WTC11 (cell line): ENCODE results near the gene NFAT5. TPM values are rescaled to one million over a fixed set of nuclear protein-coding genes. Genes with fewer than 3 reads are reported as not detected.

Experiments
- ATAC-seq: fragments of 200-7000 bp; cut with Tn5 transposase; 2 replicates; pipeline ENCODE4 v1.10.0; 2021; ENCODE audit warnings: mild to moderate bottlenecking, moderate library complexity
- CTCF ChIA-PET: fragments of 300-600 bp; sonication (Branson Sonifier 250); formaldehyde crosslinking; loops from one replicate; lab custom pipeline; 2021; ENCODE audit warnings: antibody characterized with exemption; lab: Charles Lee
- POLR2A ChIA-PET: fragments of 350-600 bp; sonication (Branson Sonifier 250); formaldehyde crosslinking; loops from one replicate; lab custom pipeline; 2021; ENCODE audit warnings: antibody characterized with exemption; lab: Charles Lee
- DNase-seq: peaks from one replicate; pipeline ENCODE4 v3.0.0; 2021; ENCODE audit warnings: low spot score
- H3K27ac Mint-ChIP-seq: 2 replicates; pipeline ENCODE4 v1.8.0; 2021; ENCODE audit warnings: mixed read lengths
- H3K27me3 Mint-ChIP-seq: 2 replicates; pipeline ENCODE4 v1.8.0; 2021; ENCODE audit warnings: low read depth, mild to moderate bottlenecking, moderate library complexity, mixed read lengths
- H3K36me3 Mint-ChIP-seq: 2 replicates; pipeline ENCODE4 v1.8.0; 2021; ENCODE audit warnings: mixed read lengths
- H3K4me1 Mint-ChIP-seq: 2 replicates; pipeline ENCODE4 v1.8.0; 2022; ENCODE audit warnings: mixed read lengths
- H3K4me3 Mint-ChIP-seq: 2 replicates; pipeline ENCODE4 v1.8.0; 2021; ENCODE audit warnings: mild to moderate bottlenecking, moderate library complexity, mixed read lengths
- H3K9me3 Mint-ChIP-seq: 2 replicates; pipeline ENCODE4 v1.8.0; 2021; ENCODE audit warnings: mixed read lengths
- ATF3 ChIP-seq: sonication (generic); formaldehyde crosslinking; conservative IDR thresholded peaks from 2 replicates; pipeline ENCODE4 v1.8.1; 2022; ENCODE audit warnings: mild to moderate bottlenecking, missing genetic modification reagents
- ERG ChIP-seq: fragments of 250-450 bp; sonication (Bioruptor Pico); IDR thresholded peaks from 2 replicates; pipeline ENCODE4 v1.8.0; 2021; ENCODE audit warnings: mild to moderate bottlenecking
- NR2C2 ChIP-seq: sonication (generic); formaldehyde crosslinking; IDR thresholded peaks from 2 replicates; pipeline ENCODE4 v1.8.0; 2022; ENCODE audit warnings: mild to moderate bottlenecking, missing genetic modification reagents
- NR3C1 ChIP-seq: sonication (generic); formaldehyde crosslinking; conservative IDR thresholded peaks from 2 replicates; pipeline ENCODE4 v1.8.1; 2023; ENCODE audit warnings: low read depth, mild to moderate bottlenecking, missing genetic modification reagents
- RORB ChIP-seq: fragments of 250-450 bp; sonication (Bioruptor Pico); IDR thresholded peaks from 2 replicates; pipeline ENCODE4 v1.9.0; 2021; ENCODE audit warnings: mild to moderate bottlenecking
- SOX15 ChIP-seq: fragments of 250-450 bp; sonication (Bioruptor Pico); IDR thresholded peaks from 2 replicates; pipeline ENCODE4 v1.9.0; 2021; ENCODE audit warnings: mild to moderate bottlenecking
- SP1 ChIP-seq: sonication (generic); formaldehyde crosslinking; conservative IDR thresholded peaks from 2 replicates; pipeline ENCODE4 v1.8.1; 2022; ENCODE audit warnings: missing genetic modification reagents
- STAT6 ChIP-seq: sonication (generic); formaldehyde crosslinking; conservative IDR thresholded peaks from 2 replicates; pipeline ENCODE4 v1.8.1; 2023; ENCODE audit warnings: mild to moderate bottlenecking, low read depth, missing genetic modification reagents, moderate library complexity
- TCF7 ChIP-seq: sonication (generic); formaldehyde crosslinking; IDR thresholded peaks from 2 replicates; pipeline ENCODE4 v1.8.0; 2022; ENCODE audit warnings: mild to moderate bottlenecking, low read depth, missing genetic modification reagents, moderate library complexity
- USF1 ChIP-seq: sonication (generic); formaldehyde crosslinking; IDR thresholded peaks from 2 replicates; pipeline ENCODE4 v1.8.0; 2022; ENCODE audit warnings: mild to moderate bottlenecking, missing genetic modification reagents
- ZMAT4 ChIP-seq: fragments of 250-450 bp; sonication (Bioruptor Pico); IDR thresholded peaks from 2 replicates; pipeline ENCODE4 v1.9.0; 2021; ENCODE audit warnings: mild to moderate bottlenecking
- ZNF121 ChIP-seq: sonication (generic); formaldehyde crosslinking; IDR thresholded peaks from 2 replicates; pipeline ENCODE4 v1.8.0; 2023; ENCODE audit warnings: missing genetic modification reagents
- ZNF138 ChIP-seq: sonication (generic); formaldehyde crosslinking; conservative IDR thresholded peaks from 2 replicates; pipeline ENCODE4 v1.8.1; 2022; ENCODE audit warnings: mild to moderate bottlenecking, moderate library complexity, missing genetic modification reagents
- ZNF512 ChIP-seq: sonication (generic); formaldehyde crosslinking; IDR thresholded peaks from 2 replicates; pipeline ENCODE4 v1.8.1; 2022; ENCODE audit warnings: missing genetic modification reagents, borderline replicate concordance
- total RNA-seq: library from RNA; stranded (reverse); gene quantifications from 3 replicates; pipeline ENCODE4 v1.2.3, GENCODE V29; 2021

NFAT5 gene
- total RNA-seq, 1 experiment from 2014 or later, result 23.2 TPM

- no peak for TF ChIP-seq USF1
- no peak for TF ChIP-seq ZMAT4 (CRISPR knock-in tag)
- TF ChIP-seq ZNF121, result no peak
Measured at GRCh38 chr16:69732101-69732500, 166.3 kb downstream of the NFAT5 start (continued).

- POLR2A ChIA-PET, result interaction anchor here (0.9 kb wide), 1 partner anchor 13 kb away, joined by 3 read pairs; the partner anchor contains the start of gene NOB1
- TF ChIP-seq NR3C1 (CRISPR knock-in tag), result no peak
- TF ChIP-seq NR2C2 (CRISPR knock-in tag), result no peak
- TF ChIP-seq ZNF512 (CRISPR knock-in tag), result no peak
- TF ChIP-seq ZMAT4 (CRISPR knock-in tag), result no peak
- TF ChIP-seq RORB (CRISPR knock-in tag), result no peak
- no peak for TF ChIP-seq SOX15 (CRISPR knock-in tag)
- no peak for TF ChIP-seq ERG (CRISPR knock-in tag)
- TF ChIP-seq SP1 (CRISPR knock-in tag), result no peak
- TF ChIP-seq, all 79 proteins: peak for 0
- Mint-ChIP-seq H3K27ac (no peak overlapping the region), H3K4me1 (no peaks in the 10 kb centered on the region), H3K9me3 (no peaks in the 10 kb centered on the region), H3K36me3 (peaks cover 59% of the 10 kb centered on the region), H3K27me3 (no peaks in the 10 kb centered on the region), H3K4me3 (no peak overlapping the region)
- CTCF ChIA-PET, result interaction anchor here (0.8 kb wide), 1 partner anchor 15 kb away, joined by 3 read pairs; the partner anchor contains the start of gene NQO1
- DNase-seq (no peak), ATAC-seq (no peak)
Measured at GRCh38 chr16:69741519-69741918, 175.8 kb downstream of the NFAT5 start.

- ATAC-seq, result no peak
- DNase-seq, result no peak
- Mint-ChIP-seq H3K27ac (no peak overlapping the region), H3K27me3 (no peaks in the 10 kb centered on the region), H3K9me3 (no peaks in the 10 kb centered on the region), H3K4me3 (no peak overlapping the region), H3K36me3 (peaks cover 60% of the 10 kb centered on the region), H3K4me1 (no peaks in the 10 kb centered on the region)
- ChIA-PET POLR2A (no interaction called here), CTCF (interaction anchor here (0.8 kb wide), 1 partner anchor 16 kb away, joined by 3 read pairs; the partner anchor contains the start of gene NQO1)
- TF ChIP-seq STAT6 (CRISPR knock-in tag) (no peak), ATF3 (CRISPR knock-in tag) (no peak), ZNF138 (CRISPR knock-in tag) (no peak), TCF7 (CRISPR knock-in tag) (no peak), NR2C2 (CRISPR knock-in tag) (no peak)
Measured at GRCh38 chr16:69741951-69742904, 176.5 kb downstream of the NFAT5 start.
